Endothelial cell of umbilical vein (primary cell): ENCODE results near the gene RPL18. TPM values are rescaled to one million over a fixed set of nuclear protein-coding genes. Genes with fewer than 3 reads are reported as not detected.

Experiments
- BruUV-seq: library from RNA; stranded (reverse); fragments of 400-500 nt; replicated peaks from 2 replicates; lab custom pipeline; 2021; lab: Mats Ljungman, UMichigan
- CTCF ChIA-PET: fragments of 300-600, 350-600 bp; sonication (Branson Sonifier 250); formaldehyde crosslinking; loops from one replicate; lab custom pipeline; 2021; ENCODE audit warnings: antibody characterized with exemption, inconsistent platforms; lab: Charles Lee
- POLR2A ChIA-PET: fragments of 300-600, 350-600 bp; sonication (Branson Sonifier 250); formaldehyde crosslinking; loops from one replicate; lab custom pipeline; 2021; ENCODE audit warnings: antibody characterized with exemption, inconsistent platforms; lab: Charles Lee
- DNase-seq: peaks from one replicate; pipeline ENCODE4 v3.0.0-alpha.2; 2011; ENCODE audit warnings: low read depth, low spot score
- FAIRE-seq: peaks from 2 replicates; lab custom pipeline; 2011; peaks lifted over from hg19 to GRCh38; lab: Jason Lieb, UNC
- H2AFZ ChIP-seq: 2 replicates; pipeline ENCODE4 v1.6.0; 2012; ENCODE audit warnings: low read depth, low read length, control low read depth, inconsistent platforms
- H3K27ac ChIP-seq: 2 replicates; pipeline ENCODE4 v1.5.1; 2011; ENCODE audit warnings: low read depth, mild to moderate bottlenecking, control low read depth, low read length, moderate library complexity; ENCODE audit not compliant: insufficient read depth
- H3K27me3 ChIP-seq, 2 experiments: 2 replicates each; pipeline versions ENCODE4 v1.6.0 to v1.6.1; 2011; ENCODE audit warnings: low read length in 2 of 2, mixed read lengths in 1 of 2; ENCODE audit not compliant: control insufficient read depth in 2 of 2, insufficient read depth in 2 of 2
- H3K36me3 ChIP-seq, 2 experiments: 2 replicates in 1 of 2; 3 replicates in 1 of 2; pipeline ENCODE4 v1.5.1; 2011; ENCODE audit warnings: low read length in 2 of 2, mild to moderate bottlenecking in 1 of 2, moderate library complexity in 1 of 2; ENCODE audit not compliant: control insufficient read depth in 2 of 2, insufficient read depth in 2 of 2; ENCODE audit errors: extremely low read depth in 1 of 2
- H3K4me1 ChIP-seq: 3 replicates; pipeline ENCODE4 v1.5.1; 2011; ENCODE audit warnings: mild to moderate bottlenecking, low read length; ENCODE audit not compliant: control insufficient read depth, insufficient read depth; ENCODE audit errors: extremely low read depth
- H3K4me2 ChIP-seq: 2 replicates; pipeline ENCODE4 v1.6.1; 2011; ENCODE audit warnings: low read length, control low read depth, mixed read lengths; ENCODE audit not compliant: insufficient read depth
- H3K4me3 ChIP-seq, 3 experiments: fragments of 200-600 bp in 1 of 3; sonication (generic), shearing (Covaris generic) in 1 of 3; replicated peaks in 1 of 3; 2 replicates each; pipeline ENCODE4 v1.5.1; 2011 to 2016; ENCODE audit warnings: control low read depth in 3 of 3, low read length in 3 of 3, mild to moderate bottlenecking in 2 of 3, inconsistent platforms in 1 of 3, low read depth in 1 of 3, moderate library complexity in 1 of 3; ENCODE audit not compliant: insufficient read depth in 1 of 3
- H3K79me2 ChIP-seq: 2 replicates; pipeline ENCODE4 v1.6.0; 2012; ENCODE audit warnings: low read length, inconsistent platforms; ENCODE audit not compliant: control insufficient read depth, insufficient read depth
- H3K9ac ChIP-seq: replicated peaks from 2 replicates; pipeline ENCODE3; 2011; ENCODE audit warnings: low read length, control low read depth; ENCODE audit not compliant: insufficient read depth; ENCODE audit errors: extremely low read depth
- H3K9me1 ChIP-seq: replicated peaks from 3 replicates; pipeline ENCODE4 v1.6.0; 2011; ENCODE audit warnings: mild to moderate bottlenecking, low read length; ENCODE audit not compliant: control insufficient read depth, insufficient read depth; ENCODE audit errors: extremely low read depth
- H3K9me3 ChIP-seq: replicated peaks from 2 replicates; pipeline ENCODE4 v1.5.1; 2012; ENCODE audit warnings: low read length, inconsistent platforms; ENCODE audit not compliant: control insufficient read depth, insufficient read depth
- H4K20me1 ChIP-seq: replicated peaks from 2 replicates; pipeline ENCODE3; 2011; ENCODE audit warnings: mild to moderate bottlenecking, low read length; ENCODE audit not compliant: control insufficient read depth, insufficient read depth; ENCODE audit errors: extremely low read depth
- FOS ChIP-seq: IDR thresholded peaks from 2 replicates; pipeline ENCODE4 v1.6.1; 2011; ENCODE audit warnings: mild to moderate bottlenecking, low read length, moderate library complexity, borderline replicate concordance; ENCODE audit not compliant: insufficient read depth
- GATA2 ChIP-seq: IDR thresholded peaks from 2 replicates; pipeline ENCODE4 v1.7.0; 2011; ENCODE audit warnings: low read depth, mild to moderate bottlenecking, moderate library complexity, mixed read lengths, low read length; ENCODE audit not compliant: insufficient read length, insufficient read depth
- JUN ChIP-seq: IDR thresholded peaks from 2 replicates; pipeline ENCODE4 v1.6.1; 2011; ENCODE audit warnings: borderline replicate concordance, low read depth; ENCODE audit not compliant: insufficient read length, insufficient read depth
- MYC ChIP-seq: IDR thresholded peaks from one replicate; pipeline ENCODE4 v1.6.1; 2011; ENCODE audit warnings: mild to moderate bottlenecking, low read depth, low read length
- POLR2A ChIP-seq: IDR thresholded peaks from 2 replicates; pipeline ENCODE4 v1.6.1; 2012; ENCODE audit warnings: low read depth, mild to moderate bottlenecking, control low read depth, low read length
- POLR2AphosphoS5 ChIP-seq: IDR thresholded peaks from 2 replicates; pipeline ENCODE4 v1.6.1; 2012; ENCODE audit warnings: low read depth, mild to moderate bottlenecking, control low read depth, low read length, moderate library complexity; ENCODE audit not compliant: insufficient read depth
- dilution Hi-C: fragments of 300-500 bp; cut with MboI; formaldehyde crosslinking; loops from one replicate; pipeline ENCODE4 v1.15.0; 2019; ENCODE audit warnings: low sequenced_read_pairs; ENCODE audit not compliant: extremely low pct_ligation_motif_present
- intact Hi-C: fragments of 100-400 bp; cut with micrococcal nuclease; formaldehyde crosslinking; loops from one replicate; pipeline ENCODE4 v1.10.0; 2022
- polyA plus RNA-seq, 4 experiments: library from polyadenylated mRNA; depleted of rRNA in 3 of 4; stranded (reverse) in 3 of 4; unstranded in 1 of 4; fragments of >200 nt; gene quantifications; 2 replicates each; pipeline versions ENCODE4 v1.2.1 to v1.2.3, GENCODE V29; 2011 to 2012; ENCODE audit warnings: missing spikeins in 1 of 4
- total RNA-seq: library from RNA; stranded (reverse); gene quantifications from 2 replicates; pipeline ENCODE4 v1.2.3, GENCODE V29; 2021
- TF ChIP-seq, protein P1 (sequence below): IDR thresholded peaks from 2 replicates; pipeline ENCODE4 v1.6.1; 2011; ENCODE audit not compliant: insufficient read depth, insufficient read length

The RPL18 gene
- total and polyA plus RNA-seq, 2 donors (not counting 3 experiments of a cell fraction or from before 2014, with no cell fraction given), result 1,407 to 2,154 TPM

GRCh38 chr19:48575931-48576622, 42.9 kb downstream of the RPL18 start:
- no peaks in the 10 kb centered on the region for H3K9me1 ChIP-seq
- no peaks in the 10 kb centered on the region for H3K9me3 ChIP-seq
- FAIRE-seq (no peak), DNase-seq (no peak)
- H3K4me1 ChIP-seq, result no peaks in the 10 kb centered on the region
- H3K27me3 ChIP-seq, result no peaks in the 10 kb centered on the region
- CTCF ChIA-PET, result interaction anchor here (6.6 kb wide), 1 partner anchor 8 kb away, joined by 38 read pairs; no protein-coding TSS in a partner anchor
- no peak overlapping the region for H3K9ac ChIP-seq
- BruUV-seq, result no TSS peak
- no peak overlapping the region for H3K27ac ChIP-seq
- no peaks in the 10 kb centered on the region for H3K36me3 ChIP-seq
- no peaks in the 10 kb centered on the region for H3K79me2 ChIP-seq
- H3K4me2 ChIP-seq, result no peak overlapping the region
- dilution Hi-C loops, result no loop called here
- no peak overlapping the region for H2AFZ ChIP-seq
- H4K20me1 ChIP-seq, result no peaks in the 10 kb centered on the region
- POLR2A ChIA-PET, result no interaction called here
- H3K4me3 ChIP-seq, result no peak overlapping the region
- intact Hi-C loops, result no loop called here
- TF ChIP-seq MYC, result no peak
- no peak for TF ChIP-seq GATA2
- TF ChIP-seq, protein P1, sequence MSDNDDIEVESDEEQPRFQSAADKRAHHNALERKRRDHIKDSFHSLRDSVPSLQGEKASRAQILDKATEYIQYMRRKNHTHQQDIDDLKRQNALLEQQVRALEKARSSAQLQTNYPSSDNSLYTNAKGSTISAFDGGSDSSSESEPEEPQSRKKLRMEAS, result no peak
- TF ChIP-seq FOS, result no peak
- no peak for TF ChIP-seq POLR2AphosphoS5
- no peak for TF ChIP-seq JUN

- FAIRE-seq, result no peak
- Histone ChIP-seq H3K9me3 (no peaks in the 10 kb centered on the region), H3K27me3 (no peaks in the 10 kb centered on the region), H3K4me2 (no peak overlapping the region), H3K36me3 (no peaks in the 10 kb centered on the region), H3K9me1 (no peaks in the 10 kb centered on the region), H3K79me2 (no peaks in the 10 kb centered on the region), H2AFZ (no peak overlapping the region), H3K4me1 (peaks cover 1% of the 10 kb centered on the region), H3K4me3 (no peak overlapping the region), H3K9ac (no peak overlapping the region), H3K27ac (no peak overlapping the region), H4K20me1 (no peaks in the 10 kb centered on the region)
- DNase-seq, result no peak
- intact Hi-C loops (loop anchor here (5.0 kb wide), 1 partner anchor 406 kb away; no protein-coding TSS in a partner anchor), dilution Hi-C loops (no loop called here)
- no TSS peak for BruUV-seq
- CTCF ChIA-PET, result interaction anchor here (1.4 to 6.6 kb wide), 4 partner anchors 11 to 84 kb away, joined by 3 to 38 read pairs (median 8); no protein-coding TSS in a partner anchor
- TF ChIP-seq, protein P1, result no peak
- no peak for TF ChIP-seq POLR2A
- POLR2A ChIA-PET, result interaction anchor here (0.6 to 1.2 kb wide), 2 partner anchors 30 to 46 kb away, joined by 3 to 4 read pairs; partner anchors contain the start of gene RPL18
Observed at GRCh38 chr19:48573163-48573505, 45.8 kb downstream of the RPL18 start.
